GM18861 (cell line): ENCODE data around the gene AMIGO1.

Experiments used
- ATAC-seq: cut with Tn5 transposase; IDR thresholded peaks from one replicate; pipeline ENCODE4 v1.9.1; 2021; ENCODE audit not compliant: unreplicated experiment

Gene AMIGO1

GRCh38 chr1:109503935-109504334, 5.6 kb downstream of the AMIGO1 start:
- no peak for ATAC-seq

- no peak for ATAC-seq
Measured at GRCh38 chr1:109502364-109502851, 7.1 kb downstream of the AMIGO1 start.

- no peak for ATAC-seq
Measured at GRCh38 chr1:109501644-109502363, 7.7 kb downstream of the AMIGO1 start.

GRCh38 chr1:109500941-109501381, 8.6 kb downstream of the AMIGO1 start:
- no peak for ATAC-seq

GRCh38 chr1:109499661-109500536, 9.6 kb downstream of the AMIGO1 start:
- ATAC-seq: no peak

GRCh38 chr1:109499081-109499480, 10.4 kb downstream of the AMIGO1 start:
- ATAC-seq: no peak

- no peak for ATAC-seq
Measured at GRCh38 chr1:109498161-109498801, 11.2 kb downstream of the AMIGO1 start.

GRCh38 chr1:109497449-109498160, 11.9 kb downstream of the AMIGO1 start:
- ATAC-seq: no peak

GRCh38 chr1:109495738-109496137, 13.8 kb downstream of the AMIGO1 start:
- no peak for ATAC-seq

- peak; percentile 86 for ATAC-seq
Measured at GRCh38 chr1:109493805-109494539, 15.6 kb downstream of the AMIGO1 start, which contains the start of gene CYB561D1. TSS of gene CYB561D1 (plus strand) at chr1:109494094. CDS start at chr1:109494140, 46 bp downstream.

GRCh38 chr1:109493227-109493626, 16.3 kb downstream of the AMIGO1 start:
- ATAC-seq: no peak

GRCh38 chr1:109492779-109493178, 16.7 kb downstream of the AMIGO1 start:
- no peak for ATAC-seq

- no peak for ATAC-seq
Measured at GRCh38 chr1:109491372-109491771, 18.2 kb downstream of the AMIGO1 start.

- no peak for ATAC-seq
Measured at GRCh38 chr1:109490934-109491302, 18.6 kb downstream of the AMIGO1 start.

- ATAC-seq: peak; percentile 29
Measured at GRCh38 chr1:109490029-109490933, 19.2 kb downstream of the AMIGO1 start.

- ATAC-seq: no peak
Measured at GRCh38 chr1:109488696-109489095, 20.8 kb downstream of the AMIGO1 start.

- ATAC-seq: no peak
Measured at GRCh38 chr1:109488201-109488600, 21.3 kb downstream of the AMIGO1 start.

GRCh38 chr1:109487261-109487660, 22.3 kb downstream of the AMIGO1 start:
- no peak for ATAC-seq

GRCh38 chr1:109485001-109485400, 24.5 kb downstream of the AMIGO1 start:
- ATAC-seq: no peak
